Osteoblast (primary cell): ENCODE data around the gene PAPLN. TPM values are rescaled to one million over a fixed set of nuclear protein-coding genes. Genes with fewer than 3 reads are reported as not detected.

ENCODE experiments used
- DNase-seq: peaks from one replicate; pipeline ENCODE4 v3.0.0; 2011; ENCODE audit warnings: low spot score, mixed read lengths; ENCODE audit not compliant: insufficient read length; ENCODE audit errors: missing footprints
- H2AFZ ChIP-seq: 2 replicates; pipeline ENCODE4 v1.6.0; 2011; ENCODE audit warnings: mild to moderate bottlenecking, low read length
- H3K27ac ChIP-seq: 2 replicates; pipeline ENCODE4 v1.5.1; 2011; ENCODE audit warnings: mild to moderate bottlenecking, low read depth, low read length, moderate library complexity
- H3K27me3 ChIP-seq: 2 replicates; pipeline ENCODE4 v1.6.0; 2012; ENCODE audit warnings: mild to moderate bottlenecking, control low read depth, inconsistent platforms, low read length, moderate library complexity; ENCODE audit not compliant: insufficient read depth
- H3K36me3 ChIP-seq: 2 replicates; pipeline ENCODE4 v1.5.1; 2011; ENCODE audit warnings: mild to moderate bottlenecking, low read length, control low read depth, moderate library complexity; ENCODE audit not compliant: insufficient read depth
- H3K4me1 ChIP-seq: 2 replicates; pipeline ENCODE4 v1.5.1; 2011; ENCODE audit warnings: mild to moderate bottlenecking, low read length, control low read depth, moderate library complexity; ENCODE audit not compliant: insufficient read depth
- H3K4me2 ChIP-seq: 2 replicates; pipeline ENCODE4 v1.6.0; 2011; ENCODE audit warnings: mild to moderate bottlenecking, low read length; ENCODE audit not compliant: insufficient read depth
- H3K4me3 ChIP-seq: fragments of 200-600 bp; sonication (generic); 3 replicates; pipeline ENCODE4 v1.5.1; 2012; ENCODE audit warnings: mild to moderate bottlenecking, low read length, inconsistent platforms; ENCODE audit not compliant: insufficient read depth
- H3K79me2 ChIP-seq: 2 replicates; pipeline ENCODE4 v1.6.0; 2012; ENCODE audit warnings: mild to moderate bottlenecking, low read length, control low read depth, inconsistent platforms; ENCODE audit not compliant: insufficient read depth
- H3K9me3 ChIP-seq: 2 replicates; pipeline ENCODE4 v1.5.1; 2011; ENCODE audit warnings: low read depth, low read length, control low read depth
- H4K20me1 ChIP-seq: 2 replicates; pipeline ENCODE4 v1.6.0; 2012; ENCODE audit warnings: mild to moderate bottlenecking, low read length, control low read depth; ENCODE audit not compliant: insufficient read depth
- CTCF ChIP-seq: IDR thresholded peaks from 2 replicates; pipeline ENCODE4 v1.5.1; 2011; ENCODE audit warnings: mild to moderate bottlenecking, low read depth, low read length, moderate library complexity; ENCODE audit errors: extremely low read depth
- total RNA-seq: library from RNA; depleted of rRNA; stranded (reverse); fragments of >200 nt; gene quantifications from 2 replicates; pipeline ENCODE4 v1.2.3, GENCODE V29; 2012

PAPLN gene
- total RNA-seq, 1 donor: 5.8 TPM

GRCh38 chr14:73252491-73253322 is 15.4 kb downstream of the PAPLN start:
- no peak for TF ChIP-seq CTCF

GRCh38 chr14:73253323-73253610 is 16.0 kb downstream of the PAPLN start:
- H3K27me3 ChIP-seq: no peaks in the 10 kb centered on the region
- H3K4me3 ChIP-seq: no peak overlapping the region
- no peaks in the 10 kb centered on the region for H4K20me1 ChIP-seq
- no peak overlapping the region for H2AFZ ChIP-seq
- no peaks in the 10 kb centered on the region for H3K9me3 ChIP-seq
- H3K4me1 ChIP-seq: peaks cover 2% of the 10 kb centered on the region
- TF ChIP-seq CTCF: no peak
- no peaks in the 10 kb centered on the region for H3K36me3 ChIP-seq
- no peaks in the 10 kb centered on the region for H3K79me2 ChIP-seq
- DNase-seq: peak; percentile 70
- H3K27ac ChIP-seq: no peak overlapping the region
- H3K4me2 ChIP-seq: no peak overlapping the region

More at GRCh38 chr14:73252491-73253322, 15.4 kb downstream of the PAPLN start:
- Histone ChIP-seq H2AFZ (no peak overlapping the region), H4K20me1 (no peaks in the 10 kb centered on the region), H3K27ac (no peak overlapping the region), H3K9me3 (no peaks in the 10 kb centered on the region), H3K4me2 (no peak overlapping the region), H3K4me3 (no peak overlapping the region), H3K4me1 (peaks cover 7% of the 10 kb centered on the region), H3K36me3 (no peaks in the 10 kb centered on the region), H3K27me3 (no peaks in the 10 kb centered on the region), H3K79me2 (no peaks in the 10 kb centered on the region)
- DNase-seq: peak; percentile 41

- no peaks in the 10 kb centered on the region for H3K36me3 ChIP-seq
- no peak overlapping the region for H3K4me3 ChIP-seq
- H3K9me3 ChIP-seq: no peaks in the 10 kb centered on the region
- H4K20me1 ChIP-seq: no peaks in the 10 kb centered on the region
- no peak overlapping the region for H2AFZ ChIP-seq
- no peak for DNase-seq
- no peak overlapping the region for H3K4me2 ChIP-seq
- H3K4me1 ChIP-seq: no peaks in the 10 kb centered on the region
- H3K79me2 ChIP-seq: no peaks in the 10 kb centered on the region
- TF ChIP-seq CTCF: no peak
- H3K27ac ChIP-seq: no peak overlapping the region
- no peaks in the 10 kb centered on the region for H3K27me3 ChIP-seq
These were observed 16.4 kb downstream of the PAPLN start for GRCh38 chr14:73253721-73254120.

GRCh38 chr14:73254247-73255004 is 17.1 kb downstream of the PAPLN start:
- no peak overlapping the region for H3K4me2 ChIP-seq

More at GRCh38 chr14:73254247-73255004, 17.1 kb downstream of the PAPLN start:
- H3K4me1 ChIP-seq: no peaks in the 10 kb centered on the region
- no peaks in the 10 kb centered on the region for H4K20me1 ChIP-seq
- H3K27me3 ChIP-seq: no peaks in the 10 kb centered on the region
- H3K27ac ChIP-seq: no peak overlapping the region
- no peak overlapping the region for H3K4me3 ChIP-seq
- no peak for TF ChIP-seq CTCF
- no peak overlapping the region for H2AFZ ChIP-seq
- DNase-seq: peak; percentile 65
- H3K36me3 ChIP-seq: no peaks in the 10 kb centered on the region
- H3K9me3 ChIP-seq: no peaks in the 10 kb centered on the region
- no peaks in the 10 kb centered on the region for H3K79me2 ChIP-seq
